Immature natural killer cell (primary cell): Measurements from ENCODE around the gene CELF2. TPM values are rescaled to one million over a fixed set of nuclear protein-coding genes. Genes with fewer than 3 reads are reported as not detected.
"Not testable (repeated sequence)": the region's sequence is repeated elsewhere in the genome, so short reads cannot be mapped to it uniquely, and the experiment has no call there.

Experiments used
- DNase-seq, 3 donors: peaks; one replicate each; pipeline ENCODE4 v3.0.0; 2022; ENCODE audit warnings: mixed read lengths in 1 of 3
- H3K27ac Mint-ChIP-seq, 6 donors: one replicate each; pipeline ENCODE4 v1.8.0; 2020; ENCODE audit warnings: mixed read lengths in 6 of 6, mild to moderate bottlenecking in 5 of 6, inconsistent platforms in 4 of 6, moderate library complexity in 3 of 6
- H3K27me3 Mint-ChIP-seq, 3 donors: one replicate each; pipeline ENCODE4 v1.8.0; 2020 to 2021; ENCODE audit warnings: low read depth in 3 of 3, mild to moderate bottlenecking in 3 of 3, mixed read lengths in 3 of 3, moderate library complexity in 3 of 3, inconsistent platforms in 1 of 3
- H3K36me3 Mint-ChIP-seq, 3 donors: one replicate each; pipeline ENCODE4 v1.8.0; 2020; ENCODE audit warnings: mixed read lengths in 3 of 3, inconsistent platforms in 2 of 3, mild to moderate bottlenecking in 2 of 3
- H3K4me1 Mint-ChIP-seq, 2 donors: one replicate each; pipeline ENCODE4 v1.8.0; 2020; ENCODE audit warnings: inconsistent platforms in 2 of 2, mild to moderate bottlenecking in 2 of 2, mixed read lengths in 2 of 2, moderate library complexity in 1 of 2
- H3K4me3 Mint-ChIP-seq, 5 donors: one replicate each; pipeline ENCODE4 v1.8.0; 2020; ENCODE audit warnings: mild to moderate bottlenecking in 5 of 5, mixed read lengths in 5 of 5, inconsistent platforms in 3 of 5, moderate library complexity in 3 of 5
- H3K9me3 Mint-ChIP-seq, 6 donors: one replicate each; pipeline ENCODE4 v1.8.0; 2020; ENCODE audit warnings: mild to moderate bottlenecking in 6 of 6, mixed read lengths in 6 of 6, inconsistent platforms in 4 of 6, moderate library complexity in 3 of 6
- polyA plus RNA-seq, 3 donors: library from polyadenylated mRNA; unstranded; fragments of 300-500 nt; fragmentation: Illumina TruSeq; gene quantifications; one replicate each; pipeline ENCODE4 v1.2.3, GENCODE V29; 2021

CELF2 gene
- polyA plus RNA-seq, 3 donors from 2014 or later: 64.2 to 174 (median 95.4) TPM

GRCh38 chr10:11358923-11359575 lies 341.4 kb downstream of the CELF2 start:
- H3K9me3 Mint-ChIP-seq: no peaks in the 10 kb centered on the region
- no peak for DNase-seq
- H3K27ac Mint-ChIP-seq: no peak overlapping the region
- no peaks in the 10 kb centered on the region for H3K36me3 Mint-ChIP-seq
- H3K4me1 Mint-ChIP-seq: no peaks in the 10 kb centered on the region
- peaks cover 0 to 7% (median 2%) of the 10 kb centered on the region in 3 donors for H3K27me3 Mint-ChIP-seq
- no peak overlapping the region for H3K4me3 Mint-ChIP-seq

GRCh38 chr10:11359869-11360268 lies 342.2 kb downstream of the CELF2 start:
- Mint-ChIP-seq H3K4me3 (no peak overlapping the region), H3K27ac (no peak overlapping the region), H3K4me1 (no peaks in the 10 kb centered on the region), H3K27me3 (peaks cover 0 to 4% (median 0%) of the 10 kb centered on the region in 3 donors), H3K36me3 (no peaks in the 10 kb centered on the region), H3K9me3 (no peaks in the 10 kb centered on the region)
- DNase-seq: no peak

- Mint-ChIP-seq H3K27me3 (peaks cover 0 to 7% (median 2%) of the 10 kb centered on the region in 3 donors), H3K4me1 (peaks cover 2 to 4% of the 10 kb centered on the region in 2 donors), H3K4me3 (no peak overlapping the region), H3K36me3 (no peaks in the 10 kb centered on the region), H3K9me3 (no peaks in the 10 kb centered on the region), H3K27ac (no peak overlapping the region)
- no peak for DNase-seq
These were observed 345.8 kb downstream of the CELF2 start for GRCh38 chr10:11363497-11363896.

GRCh38 chr10:11364241-11364640 lies 346.6 kb downstream of the CELF2 start:
- no peaks in the 10 kb centered on the region for H3K9me3 Mint-ChIP-seq
- H3K36me3 Mint-ChIP-seq: no peaks in the 10 kb centered on the region

GRCh38 chr10:11366889-11367288 lies 349.2 kb downstream of the CELF2 start:
- not testable (repeated sequence) for H3K9me3 Mint-ChIP-seq, H3K27ac Mint-ChIP-seq, H3K4me1 Mint-ChIP-seq, DNase-seq, H3K27me3 Mint-ChIP-seq, H3K4me3 Mint-ChIP-seq, H3K36me3 Mint-ChIP-seq

More at GRCh38 chr10:11364241-11364640, 346.6 kb downstream of the CELF2 start:
- no peak for DNase-seq
- peaks cover 2 to 5% of the 10 kb centered on the region in 2 donors for H3K4me1 Mint-ChIP-seq
- H3K27me3 Mint-ChIP-seq: peaks cover 0 to 7% (median 2%) of the 10 kb centered on the region in 3 donors
- no peak overlapping the region for H3K4me3 Mint-ChIP-seq
- H3K27ac Mint-ChIP-seq: no peak overlapping the region

- Mint-ChIP-seq H3K4me3 (no peak overlapping the region), H3K9me3 (peaks cover 0 to 2% (median 0%) of the 10 kb centered on the region in 6 donors), H3K27ac (no peak overlapping the region), H3K27me3 (peaks cover 0 to 7% (median 2%) of the 10 kb centered on the region in 3 donors), H3K36me3 (no peaks in the 10 kb centered on the region), H3K4me1 (peaks cover 2 to 5% of the 10 kb centered on the region in 2 donors)
- DNase-seq: no peak
These were observed 349.8 kb downstream of the CELF2 start for GRCh38 chr10:11367505-11367904.

- Mint-ChIP-seq H3K9me3 (peaks cover 0 to 2% (median 0%) of the 10 kb centered on the region in 6 donors), H3K36me3 (peaks cover 0 to 3% (median 0%) of the 10 kb centered on the region in 3 donors), H3K4me1 (no peaks in the 10 kb centered on the region), H3K4me3 (no peak overlapping the region), H3K27me3 (peaks cover 0 to 2% (median 0%) of the 10 kb centered on the region in 3 donors), H3K27ac (no peak overlapping the region)
- no peak for DNase-seq
These were observed 356.1 kb downstream of the CELF2 start for GRCh38 chr10:11373717-11374171.

GRCh38 chr10:11377267-11377666 lies 359.6 kb downstream of the CELF2 start:
- H3K4me3 Mint-ChIP-seq: no peak overlapping the region
- DNase-seq: no peak
- peaks cover 0 to 2% (median 0%) of the 10 kb centered on the region in 3 donors for H3K27me3 Mint-ChIP-seq
- peaks cover 0 to 3% (median 0%) of the 10 kb centered on the region in 3 donors for H3K36me3 Mint-ChIP-seq
- H3K9me3 Mint-ChIP-seq: no peaks in the 10 kb centered on the region
- H3K4me1 Mint-ChIP-seq: no peaks in the 10 kb centered on the region
- H3K27ac Mint-ChIP-seq: no peak overlapping the region

- H3K36me3 Mint-ChIP-seq: peaks cover 0 to 3% (median 0%) of the 10 kb centered on the region in 3 donors
These were observed 361.2 kb downstream of the CELF2 start for GRCh38 chr10:11378835-11379234.

GRCh38 chr10:11379771-11380170 lies 362.1 kb downstream of the CELF2 start:
- Mint-ChIP-seq H3K27ac (no peak overlapping the region), H3K36me3 (no peaks in the 10 kb centered on the region), H3K4me1 (no peaks in the 10 kb centered on the region), H3K27me3 (peaks cover 2 to 3% (median 2%) of the 10 kb centered on the region in 3 donors), H3K9me3 (no peaks in the 10 kb centered on the region), H3K4me3 (no peak overlapping the region)
- DNase-seq: no peak

More at GRCh38 chr10:11378835-11379234, 361.2 kb downstream of the CELF2 start:
- H3K4me1 Mint-ChIP-seq: no peaks in the 10 kb centered on the region
- H3K27ac Mint-ChIP-seq: peak overlapping the region in 1 of 6 donors; percentile 40
- H3K9me3 Mint-ChIP-seq: no peaks in the 10 kb centered on the region
- H3K4me3 Mint-ChIP-seq: no peak overlapping the region
- no peak for DNase-seq
- peaks cover 2 to 3% (median 2%) of the 10 kb centered on the region in 3 donors for H3K27me3 Mint-ChIP-seq

- Mint-ChIP-seq H3K27me3 (peaks cover 2 to 3% (median 3%) of the 10 kb centered on the region in 3 donors), H3K36me3 (no peaks in the 10 kb centered on the region), H3K9me3 (no peaks in the 10 kb centered on the region), H3K4me1 (no peaks in the 10 kb centered on the region), H3K4me3 (no peak overlapping the region), H3K27ac (no peak overlapping the region)
- no peak for DNase-seq
These were observed 363.4 kb downstream of the CELF2 start for GRCh38 chr10:11381023-11381422.

- H3K4me3 Mint-ChIP-seq: no peak overlapping the region
- DNase-seq: no peak
- no peaks in the 10 kb centered on the region for H3K9me3 Mint-ChIP-seq
- H3K4me1 Mint-ChIP-seq: no peaks in the 10 kb centered on the region
- H3K36me3 Mint-ChIP-seq: no peaks in the 10 kb centered on the region
- peaks cover 1 to 3% (median 2%) of the 10 kb centered on the region in 3 donors for H3K27me3 Mint-ChIP-seq
- no peak overlapping the region for H3K27ac Mint-ChIP-seq
These were observed 363.8 kb downstream of the CELF2 start for GRCh38 chr10:11381511-11381910.

GRCh38 chr10:11382187-11382586 lies 364.5 kb downstream of the CELF2 start:
- Mint-ChIP-seq H3K4me3 (no peak overlapping the region), H3K36me3 (no peaks in the 10 kb centered on the region), H3K4me1 (no peaks in the 10 kb centered on the region), H3K9me3 (no peaks in the 10 kb centered on the region), H3K27me3 (peaks cover 1 to 4% (median 2%) of the 10 kb centered on the region in 3 donors), H3K27ac (no peak overlapping the region)
- DNase-seq: no peak

- Mint-ChIP-seq H3K4me3 (no peak overlapping the region), H3K9me3 (no peaks in the 10 kb centered on the region), H3K27ac (peak overlapping the region in 1 of 6 donors; percentile 53), H3K36me3 (no peaks in the 10 kb centered on the region), H3K27me3 (peaks cover 1 to 4% (median 2%) of the 10 kb centered on the region in 3 donors), H3K4me1 (no peaks in the 10 kb centered on the region)
- no peak for DNase-seq
These were observed 368.4 kb downstream of the CELF2 start for GRCh38 chr10:11386044-11386443.
